Stomach (tissue), 4 donors: ENCODE results near the gene RCN1.

ENCODE experiments used
- EP300 ChIP-seq: sonication (generic); formaldehyde crosslinking; IDR thresholded peaks from one replicate; pipeline ENCODE4 v1.6.1; 2017; ENCODE audit warnings: antibody characterized with exemption
- POLR2A ChIP-seq, 4 donors: fragments of 450-650 bp; IDR thresholded peaks; one replicate each; pipeline ENCODE4 v1.6.1; 2016; ENCODE audit warnings: antibody characterized with exemption in 4 of 4, control low read depth in 2 of 4, mild to moderate bottlenecking in 1 of 4, moderate library complexity in 1 of 4
- TF ChIP-seq, protein P1 (sequence below), 7 experiments: fragments of 450-650 bp in 4 of 7; fragments of 200-600 bp in 3 of 7; sonication (generic) in 3 of 7; IDR thresholded peaks; one replicate each; pipeline ENCODE4 v1.5.1; 2016 to 2019; ENCODE audit warnings: antibody characterized with exemption in 7 of 7, control low read depth in 2 of 7, mild to moderate bottlenecking in 1 of 7

DNA sequence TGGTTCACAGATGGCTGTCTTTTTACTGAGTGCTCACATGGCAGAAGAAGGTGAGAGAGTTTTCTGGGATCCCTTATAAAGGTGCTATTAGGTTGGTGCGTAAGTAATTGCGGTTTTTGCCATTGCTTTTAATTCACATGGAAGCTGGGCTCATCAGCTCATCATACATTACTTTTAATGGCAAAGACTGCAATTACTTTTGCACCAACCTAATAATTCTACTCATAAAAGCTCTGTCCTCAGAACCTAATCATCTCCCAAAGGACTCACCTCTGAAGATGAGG, 23.0 kb downstream of the RCN1 start:
- TF ChIP-seq, protein P1, sequence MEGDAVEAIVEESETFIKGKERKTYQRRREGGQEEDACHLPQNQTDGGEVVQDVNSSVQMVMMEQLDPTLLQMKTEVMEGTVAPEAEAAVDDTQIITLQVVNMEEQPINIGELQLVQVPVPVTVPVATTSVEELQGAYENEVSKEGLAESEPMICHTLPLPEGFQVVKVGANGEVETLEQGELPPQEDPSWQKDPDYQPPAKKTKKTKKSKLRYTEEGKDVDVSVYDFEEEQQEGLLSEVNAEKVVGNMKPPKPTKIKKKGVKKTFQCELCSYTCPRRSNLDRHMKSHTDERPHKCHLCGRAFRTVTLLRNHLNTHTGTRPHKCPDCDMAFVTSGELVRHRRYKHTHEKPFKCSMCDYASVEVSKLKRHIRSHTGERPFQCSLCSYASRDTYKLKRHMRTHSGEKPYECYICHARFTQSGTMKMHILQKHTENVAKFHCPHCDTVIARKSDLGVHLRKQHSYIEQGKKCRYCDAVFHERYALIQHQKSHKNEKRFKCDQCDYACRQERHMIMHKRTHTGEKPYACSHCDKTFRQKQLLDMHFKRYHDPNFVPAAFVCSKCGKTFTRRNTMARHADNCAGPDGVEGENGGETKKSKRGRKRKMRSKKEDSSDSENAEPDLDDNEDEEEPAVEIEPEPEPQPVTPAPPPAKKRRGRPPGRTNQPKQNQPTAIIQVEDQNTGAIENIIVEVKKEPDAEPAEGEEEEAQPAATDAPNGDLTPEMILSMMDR (IDR thresholded peaks at IDR 0.05) = no peak
- TF ChIP-seq POLR2A (IDR thresholded peaks at IDR 0.05) (no peak), EP300 (no peak)
